Ovary (tissue), 9 donors: ENCODE data around the gene PRIMA1. TPM values are rescaled to one million over a fixed set of nuclear protein-coding genes. Genes with fewer than 3 reads are reported as not detected.

ENCODE experiments used
- DNase-seq, 5 donors: peaks; one replicate each; pipeline ENCODE4 v3.0.0-alpha.2; 2019 to 2020
- H3K27ac ChIP-seq, 2 donors: fragments of 200-600 bp; one replicate each; pipeline versions ENCODE4 v1.5.1 to v1.8.0; 2019 to 2022
- H3K27me3 ChIP-seq: fragments of 200-600 bp; one replicate; pipeline ENCODE4 v1.8.0; 2022
- H3K36me3 ChIP-seq: fragments of 200-600 bp; sonication (generic); one replicate; pipeline ENCODE4 v1.5.1; 2019
- H3K4me1 ChIP-seq: one replicate; pipeline ENCODE4 v1.8.1; 2013; ENCODE audit warnings: mild to moderate bottlenecking, moderate library complexity; ENCODE audit not compliant: insufficient read depth
- H3K4me3 ChIP-seq: fragments of 200-600 bp; sonication (generic); one replicate; pipeline ENCODE4 v1.5.1; 2017
- H3K9me3 ChIP-seq, 2 donors: fragments of 200-600 bp in 1 of 2; sonication (generic) in 1 of 2; one replicate each; pipeline versions ENCODE4 v1.5.1 to v1.8.1; 2013 to 2019; ENCODE audit warnings: mild to moderate bottlenecking in 1 of 2, moderate library complexity in 1 of 2
- CTCF ChIP-seq, 3 donors: fragments of 450-650 bp in 2 of 3; fragments of 200-600 bp in 1 of 3; IDR thresholded peaks; one replicate each; pipeline versions ENCODE4 v1.5.1 to v1.8.0; 2016 to 2022; ENCODE audit warnings: antibody characterized with exemption in 3 of 3, mild to moderate bottlenecking in 1 of 3
- EP300 ChIP-seq: sonication (generic); formaldehyde crosslinking; IDR thresholded peaks from one replicate; pipeline ENCODE4 v1.6.1; 2017; ENCODE audit warnings: antibody characterized with exemption
- POLR2A ChIP-seq: fragments of 450-650 bp; IDR thresholded peaks from one replicate; pipeline ENCODE4 v1.6.1; 2017; ENCODE audit warnings: antibody characterized with exemption, mild to moderate bottlenecking, moderate library complexity
- WGBS, 3 donors: extraction: QIAGEN DNeasy Blood & Tissue Kit in 1 of 3; methylation state at CpG; one replicate each; pipeline versions ENCODE4 v1.1.5 to v1.1.7; 2013 to 2017; 5-methylcytosine and 5-hydroxymethylcytosine counted together
- intact Hi-C, 4 donors: fragments of 100-400 bp; cut with DNase I; formaldehyde crosslinking; loops; one replicate each; pipeline versions ENCODE4 v1.11.0 to v1.15.1; 2022 to 2023
- polyA plus RNA-seq, 2 donors: library from polyadenylated mRNA; stranded (reverse); fragments of 200-250 nt in 1 of 2; fragments of 350-450 nt in 1 of 2; fragmentation: Illumina TruSeq in 1 of 2; extraction: RNeasy Lipid Tissue Mini Kit (QIAGEN cat#74804) in 1 of 2; gene quantifications; one replicate each; pipeline ENCODE4 v1.2.3, GENCODE V29; 2013 to 2014
- total RNA-seq, 7 donors: library from RNA; depleted of rRNA in 2 of 7; stranded (reverse); fragments of >200 nt in 2 of 7; fragmentation: NEBNext Ultra II Directional in 3 of 7; extraction: Animal tissue kit (Norgen Biotek cat#: 25700) in 3 of 7; gene quantifications; one replicate each; pipeline versions ENCODE4 v1.1.0 to v1.2.4, GENCODE V29; 2016 to 2023
- donor health status: DM: no; HTN: no; CAD: no; lungs with moderate emphysema.
- donor health status: DM: no; HTN: no; CAD: no.
- donor health status: Bipolar disorder and iron deficiency.
- donor health status: DM: yes; HTN: yes; CAD: no.
- donor health status: DM: no; HTN: no; CAD: no.
- donor health status: DM: yes; HTN: yes; CAD: no.

The PRIMA1 gene
- total and polyA plus RNA-seq, 9 donors = 2.3 to 11.5 (median 4.2) TPM

GRCh38 chr14:93736378-93737014 lies 51.8 kb downstream of the PRIMA1 start:
- H3K36me3 ChIP-seq = no peaks in the 10 kb centered on the region
- no peak overlapping the region for H3K4me3 ChIP-seq
- intact Hi-C loops = no loop called here
- no peak for DNase-seq
- TF ChIP-seq POLR2A = no peak
- no peak for TF ChIP-seq CTCF (IDR thresholded peaks at IDR 0.05)
- TF ChIP-seq EP300 = no peak
- peaks cover 2% of the 10 kb centered on the region for H3K4me1 ChIP-seq
- no peaks in the 10 kb centered on the region for H3K27me3 ChIP-seq
- H3K27ac ChIP-seq = no peak overlapping the region
- H3K9me3 ChIP-seq = no peaks in the 10 kb centered on the region
- WGBS, 3 donors = 85 to 91% (median 89%) methylated on average over 10 of the region's 10 CpGs

DNA sequence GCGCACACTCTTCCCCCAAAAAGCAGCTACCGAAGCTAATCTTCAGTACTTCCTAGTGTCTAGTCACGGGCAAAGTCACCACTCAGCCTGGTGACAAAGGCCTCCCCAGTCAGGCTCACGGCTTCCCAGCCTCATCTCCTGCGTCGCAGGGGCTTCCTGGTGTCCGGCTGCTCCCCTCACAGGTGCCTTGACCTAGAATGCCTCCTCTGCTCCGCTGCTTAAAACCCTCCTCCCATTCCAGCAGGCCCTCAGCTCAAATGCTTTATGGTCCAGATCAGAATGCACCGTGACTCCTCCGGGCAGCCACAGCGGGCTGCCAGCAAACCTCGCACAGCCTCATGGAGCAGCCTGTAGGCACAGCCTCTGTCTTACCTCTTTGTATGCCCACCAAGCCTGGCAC lies 53.1 kb downstream of the PRIMA1 start:
- Histone ChIP-seq H3K4me1 (peaks cover 2% of the 10 kb centered on the region), H3K9me3 (no peaks in the 10 kb centered on the region), H3K36me3 (no peaks in the 10 kb centered on the region), H3K27me3 (no peaks in the 10 kb centered on the region), H3K4me3 (no peak overlapping the region), H3K27ac (no peak overlapping the region)
- intact Hi-C loops = no loop called here
- no peak for TF ChIP-seq CTCF (IDR thresholded peaks at IDR 0.05)
- no peak for TF ChIP-seq EP300
- TF ChIP-seq POLR2A = no peak
- WGBS, 3 donors = 82 to 91% (median 87%) methylated on average over 12 of the region's 12 CpGs
- DNase-seq = no peak

DNA sequence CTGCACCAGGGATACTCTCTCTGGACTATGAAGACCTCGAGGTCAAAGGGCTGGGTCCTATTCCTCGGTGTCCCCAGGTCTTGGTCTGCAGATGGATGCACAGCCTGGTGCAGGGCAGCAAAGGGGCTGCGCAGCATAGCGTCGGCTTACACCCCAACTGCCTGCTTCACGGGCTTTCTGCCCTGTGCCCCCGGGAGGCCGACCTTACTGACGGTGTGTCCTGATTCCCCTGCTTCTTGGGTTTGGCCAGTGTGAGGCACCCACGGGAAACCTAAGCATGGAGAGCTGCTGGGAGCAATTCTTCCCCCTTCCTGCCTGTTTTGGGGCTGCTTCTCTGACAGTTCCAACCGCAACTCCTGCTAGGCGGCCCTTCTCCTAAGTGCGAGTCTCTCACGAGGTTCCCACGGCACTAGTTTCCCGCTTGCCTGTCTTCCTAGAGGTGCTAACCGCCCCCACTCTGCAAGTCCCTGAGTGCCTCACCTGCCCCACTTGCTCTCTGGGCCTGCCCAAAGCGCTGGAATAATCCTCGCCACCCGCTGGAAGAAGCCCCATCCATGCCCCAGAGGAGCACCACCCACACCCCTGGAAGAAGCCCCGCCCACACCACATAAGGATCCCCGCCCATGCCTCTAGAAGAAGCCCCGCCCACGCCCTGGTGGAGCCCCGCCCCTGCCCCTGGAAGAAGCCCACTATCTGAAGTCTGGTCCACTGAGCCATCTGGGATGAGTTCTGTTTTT lies 54.0 kb downstream of the PRIMA1 start:
- intact Hi-C loops = no loop called here

DNA sequence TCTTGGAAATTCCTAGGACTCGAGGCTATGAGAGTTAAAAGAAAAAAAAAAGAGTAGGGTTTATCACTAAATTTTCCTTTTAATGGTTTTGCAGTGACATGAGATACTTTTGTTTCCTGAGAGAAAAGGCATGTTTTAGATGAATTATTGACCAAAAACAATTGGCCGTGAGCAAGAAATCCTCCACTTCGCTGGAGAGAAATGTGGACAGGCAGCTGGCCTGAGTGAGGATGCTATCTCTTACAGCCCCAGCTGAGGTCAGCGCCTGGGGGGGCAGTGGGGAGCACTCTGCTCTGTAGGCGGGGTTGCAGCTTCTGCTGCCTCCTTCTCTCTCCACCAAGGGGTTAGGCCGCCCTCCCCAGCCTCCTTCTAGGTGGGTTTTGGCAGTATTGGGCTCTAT lies 54.7 kb downstream of the PRIMA1 start:
- intact Hi-C loops = no loop called here
- DNase-seq = peak in 2 of 5 donors; percentile 18 to 50

More for the DNA sequence above, 54.0 kb downstream of the PRIMA1 start:
- Histone ChIP-seq H3K4me1 (peaks cover 2% of the 10 kb centered on the region), H3K27me3 (no peaks in the 10 kb centered on the region), H3K36me3 (no peaks in the 10 kb centered on the region), H3K4me3 (no peak overlapping the region), H3K9me3 (no peaks in the 10 kb centered on the region), H3K27ac (no peak overlapping the region)
- no peak for DNase-seq
- 80 to 85% (median 80%) methylated on average over 25 of the region's 25 CpGs for WGBS, 3 donors
- TF ChIP-seq CTCF (IDR thresholded peaks at IDR 0.05) (no peak), POLR2A (no peak), EP300 (no peak)

More for the DNA sequence above, 54.7 kb downstream of the PRIMA1 start:
- Histone ChIP-seq H3K27ac (no peak overlapping the region), H3K27me3 (no peaks in the 10 kb centered on the region), H3K9me3 (no peaks in the 10 kb centered on the region), H3K36me3 (no peaks in the 10 kb centered on the region), H3K4me3 (no peak overlapping the region), H3K4me1 (peaks cover 2% of the 10 kb centered on the region)
- WGBS, 3 donors = 8 to 25% (median 14%) methylated on average over 6 of the region's 6 CpGs
- no peak for TF ChIP-seq EP300
- no peak for TF ChIP-seq CTCF (IDR thresholded peaks at IDR 0.05)
- no peak for TF ChIP-seq POLR2A
